HG03139 (cell line): ENCODE results near the gene ACHE.

Experiments
- ATAC-seq: cut with Tn5 transposase; IDR thresholded peaks from one replicate; pipeline ENCODE4 v1.9.1; 2021; ENCODE audit not compliant: unreplicated experiment

ACHE gene

GRCh38 chr7:100886142-100886935, 9.3 kb downstream of the ACHE start:
- no peak for ATAC-seq

DNA sequence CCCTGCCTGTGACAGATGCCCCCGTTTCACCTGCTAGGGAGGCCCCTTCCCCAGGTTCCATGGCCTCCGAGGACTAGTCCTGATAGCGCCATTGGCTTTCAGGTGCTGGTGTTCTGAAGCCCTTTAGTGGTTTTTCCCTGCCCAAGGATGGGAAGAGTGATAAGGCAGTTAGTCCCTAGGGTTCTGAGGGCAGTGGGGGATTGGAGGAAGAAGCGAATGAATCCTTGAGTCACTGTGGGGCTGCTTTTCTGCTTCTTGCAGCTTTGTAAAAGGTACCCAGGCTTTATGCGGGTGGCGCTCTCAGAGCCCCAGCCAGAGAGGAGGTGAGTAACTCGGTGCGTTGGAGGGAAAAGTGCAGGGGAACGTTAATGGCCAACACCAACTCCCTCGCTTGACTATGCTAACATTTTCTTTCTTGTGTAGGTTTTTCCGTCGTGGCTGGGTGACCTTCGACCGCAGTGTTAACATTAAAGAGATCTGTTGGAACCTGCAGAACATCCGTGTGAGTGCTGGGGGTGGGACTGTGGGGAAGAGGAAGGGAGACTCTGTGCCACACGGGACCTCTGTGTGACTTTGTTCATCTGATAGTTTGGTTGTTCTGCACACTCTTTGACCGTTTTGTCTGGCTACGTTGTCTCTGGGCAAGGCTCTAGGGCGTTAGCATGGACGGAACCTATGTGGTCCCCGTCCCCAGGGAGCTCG, 10.1 kb downstream of the ACHE start:
- ATAC-seq = no peak

GRCh38 chr7:100884736-100885439, 10.8 kb downstream of the ACHE start:
- no peak for ATAC-seq

- ATAC-seq = no peak
These were observed 12.7 kb downstream of the ACHE start for GRCh38 chr7:100882785-100883526.

DNA sequence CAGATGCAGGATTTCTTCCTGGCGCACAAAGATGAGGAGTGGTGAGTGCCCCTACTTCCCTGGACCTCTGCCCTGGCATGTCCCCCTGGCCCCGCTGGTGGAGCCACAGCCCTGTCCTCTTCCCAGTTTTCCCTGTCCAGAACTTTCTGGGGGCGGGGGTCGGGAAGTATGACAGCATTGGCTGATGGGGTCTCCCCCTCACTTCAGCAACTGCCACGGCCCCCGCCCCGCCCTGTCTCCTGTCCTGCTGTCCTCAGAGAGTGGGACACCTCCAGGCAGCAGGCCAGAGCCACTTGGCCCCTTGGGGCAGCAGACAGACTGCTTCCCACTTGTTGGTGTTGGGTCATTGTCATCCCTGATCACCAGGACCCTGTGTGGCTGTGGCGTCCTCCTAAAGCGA, 13.5 kb downstream of the ACHE start:
- no peak for ATAC-seq

DNA sequence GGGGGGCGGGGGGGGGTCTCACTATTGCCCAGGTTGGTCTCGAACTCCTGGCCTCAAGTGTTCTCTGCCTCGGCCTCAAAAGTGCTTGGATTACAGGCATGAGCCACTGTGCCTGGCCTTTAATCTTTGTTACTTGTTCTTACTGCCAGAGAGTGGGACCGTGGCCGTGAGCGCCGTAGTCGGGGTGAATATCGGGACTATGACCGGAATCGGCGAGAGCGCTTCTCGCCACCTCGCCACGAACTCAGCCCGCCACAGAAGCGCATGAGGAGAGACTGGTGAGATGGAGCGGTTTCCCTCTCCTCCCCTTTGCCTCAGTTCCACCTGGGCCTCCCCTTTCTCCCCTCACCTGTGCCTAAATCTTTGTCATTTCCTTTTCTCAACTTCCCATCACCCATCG, 14.6 kb downstream of the ACHE start:
- no peak for ATAC-seq

- ATAC-seq = no peak
These were observed 15.0 kb downstream of the ACHE start for GRCh38 chr7:100880645-100881044.

GRCh38 chr7:100879685-100880261, 15.9 kb downstream of the ACHE start:
- ATAC-seq = no peak

DNA sequence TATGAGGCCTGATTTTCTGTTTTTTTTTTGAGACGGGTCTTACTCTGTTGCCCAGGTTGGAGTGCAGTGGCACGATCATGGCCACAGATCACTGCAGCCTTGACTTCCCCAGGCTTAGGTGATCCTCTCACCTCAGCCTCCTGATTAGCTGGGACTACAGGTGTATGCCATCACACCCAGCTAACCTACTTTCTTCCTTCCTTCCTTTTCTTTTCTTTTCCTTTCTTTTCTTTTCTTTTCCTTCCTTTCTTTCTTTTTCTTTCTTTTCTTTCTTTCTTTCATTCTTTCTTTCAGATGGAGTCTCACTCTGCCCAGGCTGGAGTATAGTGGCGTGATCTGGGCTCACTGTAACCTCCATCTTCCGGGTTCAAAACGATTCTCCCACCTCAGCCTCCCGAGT, 17.0 kb downstream of the ACHE start:
- ATAC-seq = no peak

GRCh38 chr7:100878013-100878412, 17.7 kb downstream of the ACHE start:
- no peak for ATAC-seq

DNA sequence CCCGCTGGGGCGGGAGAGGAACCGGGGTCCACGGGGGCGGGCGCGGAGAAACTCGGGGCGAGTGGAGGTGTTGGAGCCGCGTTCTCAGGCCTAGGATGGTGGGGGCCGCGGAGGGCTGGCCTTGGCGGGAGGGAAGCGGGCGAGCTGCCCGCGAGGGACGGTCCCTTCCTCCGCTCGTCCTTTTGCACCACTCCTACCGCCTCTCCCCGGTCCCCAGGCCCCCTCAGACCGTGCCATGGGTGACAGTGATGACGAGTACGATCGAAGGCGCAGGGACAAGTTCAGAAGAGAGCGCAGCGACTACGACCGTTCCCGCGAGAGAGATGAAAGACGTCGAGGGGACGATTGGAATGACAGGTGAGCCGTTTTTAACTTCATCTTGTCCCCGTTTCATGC, 20.3 kb downstream of the ACHE start:
- ATAC-seq = peak; percentile 26

- ATAC-seq = peak; percentile 89
These were observed 20.9 kb downstream of the ACHE start, which contains the start of gene SRRT for GRCh38 chr7:100874577-100875355. Gene SRRT (plus strand): TSS chr7:100875103. CDS start chr7:100875591, 488 bp downstream.

- no peak for ATAC-seq
These were observed 21.4 kb downstream of the ACHE start for GRCh38 chr7:100874300-100874576.

DNA sequence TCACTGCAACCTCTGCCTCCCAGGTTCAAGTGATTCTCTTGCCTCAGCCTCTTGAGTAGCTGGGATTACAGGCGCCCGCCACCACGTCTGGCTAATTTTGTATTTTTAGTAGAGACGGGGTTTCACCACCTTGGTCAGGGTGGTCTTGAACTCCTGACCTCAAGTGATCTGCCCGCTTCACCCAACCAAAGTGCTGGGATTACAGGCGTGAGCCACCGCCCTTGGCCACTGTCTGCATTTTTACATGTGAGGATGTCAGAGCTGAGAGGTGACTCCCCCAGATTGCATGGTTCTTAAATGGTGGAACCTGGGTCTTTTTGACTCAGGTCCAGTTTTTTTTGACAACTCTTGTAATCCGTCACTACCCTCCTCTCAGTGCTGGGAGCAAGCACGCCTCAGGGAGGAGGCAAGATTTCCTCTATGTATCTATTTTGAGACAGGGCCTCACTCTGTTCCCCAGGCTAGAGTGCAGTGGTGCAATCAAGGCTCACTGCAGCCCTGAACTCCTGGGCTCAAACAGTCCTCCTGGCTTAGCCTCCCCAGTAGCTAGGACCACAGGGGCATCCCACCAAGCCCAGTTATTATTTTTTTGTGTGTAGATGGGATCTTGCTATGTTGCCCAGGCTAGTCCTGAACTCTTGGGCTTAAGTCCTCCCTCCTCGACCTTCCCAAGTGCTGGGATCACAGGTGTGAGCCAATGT, 21.9 kb downstream of the ACHE start:
- ATAC-seq = no peak

DNA sequence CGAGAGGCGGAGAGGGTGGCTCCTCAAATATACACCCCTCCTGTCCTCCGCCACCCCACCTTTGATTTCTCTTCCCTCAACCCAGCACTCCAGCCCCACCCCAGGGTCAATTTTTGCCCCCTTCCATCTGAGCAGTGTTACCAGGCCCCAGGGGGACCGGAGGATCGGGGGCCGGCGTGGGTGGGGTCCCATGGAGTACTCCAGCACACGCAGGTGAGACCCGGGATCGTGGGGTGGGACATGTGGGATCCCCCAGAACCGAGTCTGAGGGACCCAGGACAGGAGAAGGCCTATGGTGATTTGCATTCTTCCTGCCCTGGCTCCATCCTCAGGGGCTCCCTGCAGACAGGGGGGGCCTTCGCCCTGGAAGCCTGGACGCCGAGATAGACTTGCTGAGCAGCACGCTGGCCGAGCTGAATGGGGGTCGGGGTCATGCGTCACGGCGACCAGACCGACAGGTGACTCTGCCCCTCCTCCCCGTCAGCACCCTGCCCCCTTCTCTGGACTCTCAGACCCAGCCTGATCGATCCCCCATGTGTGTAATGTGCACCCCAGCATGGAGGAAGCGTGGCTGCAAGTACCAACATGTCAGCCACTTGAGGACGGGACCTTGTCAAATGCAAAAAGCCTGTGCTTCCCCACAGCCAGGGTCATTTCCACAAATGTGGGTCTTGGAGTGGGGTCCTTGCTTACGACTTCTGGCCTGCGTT, 27.8 kb downstream of the ACHE start:
- no peak for ATAC-seq

DNA sequence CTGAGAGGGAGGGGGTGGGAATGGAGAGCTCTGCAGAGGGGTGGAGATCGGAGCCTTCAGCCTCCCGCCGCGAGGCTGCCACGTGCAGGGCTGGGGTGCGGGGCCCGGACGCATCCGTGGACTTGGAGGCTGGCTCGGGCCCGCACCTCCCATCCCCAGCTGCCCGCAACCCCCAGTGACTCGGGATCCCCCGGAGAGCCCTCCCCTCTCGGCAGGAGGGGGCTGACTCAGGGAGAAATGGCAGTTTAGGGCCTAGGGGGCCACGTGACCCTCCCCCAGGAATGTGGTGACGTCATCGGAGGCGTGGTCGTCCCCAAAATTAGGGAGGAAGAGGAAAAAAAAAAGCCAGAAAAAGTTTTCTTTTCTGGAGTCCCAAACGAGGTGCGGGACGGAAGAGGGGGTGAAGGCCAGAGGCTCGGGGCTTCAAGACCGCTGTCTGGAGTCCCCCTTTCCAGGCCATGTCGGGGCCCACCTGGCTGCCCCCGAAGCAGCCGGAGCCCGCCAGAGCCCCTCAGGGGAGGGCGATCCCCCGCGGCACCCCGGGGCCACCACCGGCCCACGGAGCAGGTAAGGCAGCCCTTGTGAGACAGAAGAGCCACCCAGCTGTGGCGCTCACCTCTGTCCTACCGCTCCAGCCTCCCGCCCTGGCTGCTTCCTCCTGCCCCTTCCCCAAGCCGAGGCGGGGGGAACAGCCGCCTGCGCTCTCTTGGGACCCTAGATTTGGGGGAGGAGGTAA, 28.5 kb downstream of the ACHE start, which contains the start of gene TRIP6:
TRIP6 (plus strand) TSS at position 348 of the 736 bp plus-strand sequence; CDS start at position 459, 111 bp downstream.
- no peak for ATAC-seq

- no peak for ATAC-seq
These were observed 29.0 kb downstream of the ACHE start for GRCh38 chr7:100866729-100867039.
